Measurements from ENCODE around the gene HIKESHI.
"Not testable (repeated sequence)": the region's sequence is repeated elsewhere in the genome, so short reads cannot be mapped to it uniquely, and the experiment has no call there.

Gene HIKESHI

DNA sequence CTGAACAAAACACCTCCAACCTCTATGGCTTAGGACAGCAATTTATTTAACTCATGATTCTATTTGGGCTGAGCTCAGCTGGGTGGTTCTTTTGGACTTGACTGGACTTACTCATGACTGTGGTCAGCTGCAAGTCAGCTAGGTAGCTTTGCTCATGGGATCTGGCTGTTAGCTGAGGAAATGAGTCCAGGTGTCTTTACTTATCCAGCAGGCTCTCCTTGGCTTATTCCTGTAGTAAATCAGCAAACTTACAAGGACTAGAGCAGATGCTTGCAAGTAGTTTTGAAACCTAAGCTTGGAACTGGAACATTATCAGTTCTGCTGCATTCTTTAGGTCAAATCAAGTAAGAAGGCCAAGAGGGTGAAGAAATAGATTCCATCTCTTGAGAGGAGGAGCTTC, 8.0 kb upstream of the HIKESHI start:
- DNase-seq, result no peak

DNA sequence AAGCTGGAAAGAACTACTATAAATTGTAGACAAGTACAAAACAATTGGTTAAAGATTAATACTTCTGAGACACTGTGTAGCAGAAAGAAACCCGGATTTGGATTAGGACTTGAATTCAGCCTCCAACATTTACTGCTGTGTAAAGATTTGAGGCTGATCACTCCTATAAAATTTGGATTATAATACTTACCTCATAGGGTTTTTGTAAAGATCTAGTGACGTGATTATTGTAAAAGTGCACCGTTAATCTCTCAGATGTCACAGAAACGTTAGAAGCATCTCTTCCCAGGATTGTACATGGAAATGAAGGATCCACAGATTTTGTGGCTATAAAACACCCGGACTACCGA, 323 bp upstream of the HIKESHI start:
- DNase-seq, result no peak

DNA sequence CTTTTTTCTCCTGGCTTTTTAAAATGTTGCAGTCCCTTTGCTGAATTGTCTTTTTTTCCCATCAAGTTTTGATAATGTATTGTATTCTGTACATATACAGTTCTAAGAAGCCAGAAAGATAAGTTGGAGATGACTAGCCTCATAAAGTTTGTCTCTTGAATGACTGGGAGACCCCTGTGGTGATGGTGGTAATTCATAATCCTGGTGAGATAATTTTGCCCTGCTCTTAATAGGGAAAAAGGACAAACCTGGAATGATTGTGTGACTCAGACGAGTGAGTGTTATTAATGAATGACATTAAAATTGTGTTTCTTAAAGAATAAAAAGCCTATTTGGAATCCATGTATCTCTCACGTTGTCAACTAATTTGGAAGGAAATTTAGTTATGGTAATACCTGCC, 1.2 kb downstream of the HIKESHI start:
- DNase-seq, result no peak

DNA sequence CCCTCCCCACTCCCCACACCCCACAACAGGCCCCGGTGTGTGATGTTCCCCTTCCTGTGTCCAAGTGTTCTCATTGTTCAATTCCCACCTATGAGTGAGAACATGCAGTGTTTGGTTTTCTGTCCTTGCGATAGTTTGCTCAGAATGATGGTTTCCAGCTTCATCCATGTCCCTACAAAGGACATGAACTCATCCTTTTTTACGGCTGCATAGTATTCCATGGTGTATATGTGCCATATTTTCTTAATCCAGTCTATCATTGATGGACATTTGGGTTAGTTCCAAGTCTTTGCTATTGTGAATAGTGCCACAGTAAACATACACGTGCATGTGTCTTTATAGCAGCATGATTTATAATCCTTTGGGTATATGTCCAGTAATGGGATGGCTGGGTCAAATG, 6.7 kb downstream of the HIKESHI start:
- DNase-seq, result not testable (repeated sequence)

DNA sequence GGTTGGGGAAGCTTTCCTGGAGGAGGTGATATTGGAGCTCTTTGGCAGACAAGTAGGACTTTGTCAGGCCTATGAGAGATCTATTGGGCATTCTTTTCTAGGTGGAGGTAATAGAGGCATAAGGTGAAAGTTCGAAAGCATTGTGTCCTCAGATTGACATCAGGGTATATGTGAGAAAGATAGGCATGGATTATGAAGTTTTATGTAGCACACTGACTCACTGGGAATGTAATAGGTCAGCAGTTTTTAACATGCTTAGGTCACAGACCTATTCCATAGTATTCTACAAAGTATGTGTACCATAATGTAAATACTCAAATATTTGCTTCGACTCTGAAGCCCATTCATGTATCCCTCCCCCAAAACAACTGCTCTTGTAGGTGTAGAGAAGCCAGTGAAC, 11.8 kb downstream of the HIKESHI start:
- no peak for DNase-seq

DNA sequence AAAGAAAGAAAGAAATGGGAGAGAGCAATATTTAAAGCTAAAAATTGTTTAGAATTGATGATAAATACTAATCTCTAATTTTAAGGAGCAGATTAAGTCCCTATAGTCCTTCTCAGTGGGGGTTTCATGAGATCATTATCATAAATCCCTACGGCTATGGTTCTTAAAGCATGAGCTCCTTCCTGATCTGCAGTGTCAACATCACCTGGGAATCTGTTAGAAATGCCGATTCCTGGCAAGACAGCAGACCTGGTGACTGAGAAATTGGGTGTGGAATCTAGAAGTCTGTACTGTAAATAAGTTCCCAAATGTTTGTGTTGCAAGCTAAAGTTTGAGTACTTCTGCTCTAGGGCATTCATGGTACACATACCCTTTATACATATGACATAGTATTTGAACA, 12.6 kb downstream of the HIKESHI start:
- no peak for DNase-seq

DNA sequence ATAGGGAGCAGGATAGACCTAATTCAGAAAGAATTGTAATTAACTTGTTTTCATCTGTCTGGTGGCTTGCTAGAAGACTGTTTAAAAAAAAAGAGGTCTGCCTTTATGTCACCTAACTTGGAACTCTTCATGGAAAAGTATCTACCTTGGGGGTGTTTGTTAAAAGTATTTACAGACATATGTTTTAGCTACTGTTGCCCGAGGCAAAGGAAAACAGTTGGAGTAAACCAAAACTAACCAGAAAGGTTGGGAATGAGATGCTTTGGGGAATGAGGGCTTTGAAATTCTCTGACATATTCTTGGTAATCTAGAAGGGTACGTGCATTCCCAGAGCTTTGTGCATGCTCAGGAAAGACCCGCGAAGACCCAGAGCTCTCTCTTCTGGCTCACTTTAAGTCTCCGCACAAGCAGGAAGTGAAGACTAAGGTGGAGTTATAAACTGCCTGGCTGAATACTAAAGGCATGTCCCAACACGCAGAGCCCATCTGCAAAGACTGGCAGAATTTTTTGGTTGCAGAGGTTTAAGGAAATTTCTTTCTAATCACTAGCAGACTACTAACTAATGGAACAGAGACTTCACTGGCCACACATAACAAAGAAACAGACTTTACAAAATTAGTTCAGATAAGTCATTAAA, 33.2 kb downstream of the HIKESHI start:
- DNase-seq, result no peak

DNA sequence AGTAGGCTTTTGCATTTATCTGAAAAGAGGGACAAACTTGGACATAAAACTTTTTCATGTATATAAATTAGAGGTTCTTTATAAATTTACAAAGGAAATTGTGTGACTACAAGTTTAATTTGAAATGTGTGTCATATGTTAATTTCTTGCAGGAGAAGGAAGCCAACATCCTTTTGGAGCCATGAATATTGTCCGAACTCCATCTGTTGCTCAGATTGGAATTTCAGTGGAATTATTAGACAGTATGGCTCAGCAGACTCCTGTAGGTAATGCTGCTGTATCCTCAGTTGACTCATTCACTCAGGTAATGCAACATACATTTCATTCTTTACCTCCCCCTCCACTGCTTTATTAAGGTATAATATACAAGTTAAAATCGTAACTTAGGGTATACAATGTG, 35.2 kb downstream of the HIKESHI start:
- no peak for DNase-seq

DNA sequence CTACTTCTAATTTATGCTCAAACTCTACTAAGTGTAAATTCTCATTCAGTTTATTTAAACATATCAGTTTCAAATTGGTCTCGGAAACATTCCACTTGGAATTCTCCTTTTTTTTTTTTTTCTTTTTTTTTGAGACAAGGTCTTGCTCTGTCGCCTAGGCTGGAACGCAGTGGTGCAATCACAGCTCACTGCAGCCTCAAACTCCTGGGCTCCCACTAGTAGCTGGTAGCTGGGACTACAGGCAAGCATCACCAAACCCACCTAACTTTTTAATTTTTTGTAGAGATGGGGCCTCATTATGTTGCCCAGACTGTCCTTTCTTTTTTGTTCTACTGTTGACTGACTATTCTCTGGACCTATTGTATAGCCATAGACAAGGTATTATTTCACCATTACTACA, 39.3 kb downstream of the HIKESHI start:
- no peak for DNase-seq

DNA sequence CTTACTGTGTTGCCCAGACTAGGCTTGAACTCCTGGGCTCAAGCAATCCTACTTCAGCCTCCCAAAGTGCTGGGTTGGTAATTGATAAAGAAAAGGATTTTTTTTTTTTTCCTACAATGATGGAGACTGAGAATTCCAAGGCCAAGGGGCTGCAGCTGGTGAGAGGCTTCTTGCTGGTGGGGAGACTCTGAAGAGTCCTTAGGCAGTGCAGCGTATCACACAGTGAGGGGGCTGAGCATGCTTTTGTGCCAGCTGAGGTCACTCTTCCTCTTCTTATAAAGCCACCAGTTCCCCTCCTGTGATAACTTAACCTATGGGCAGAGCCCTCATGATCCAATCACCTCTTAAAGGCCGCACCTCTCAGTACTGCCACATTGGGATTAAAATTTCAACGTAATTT, 44.5 kb downstream of the HIKESHI start:
- DNase-seq, result no peak

DNA sequence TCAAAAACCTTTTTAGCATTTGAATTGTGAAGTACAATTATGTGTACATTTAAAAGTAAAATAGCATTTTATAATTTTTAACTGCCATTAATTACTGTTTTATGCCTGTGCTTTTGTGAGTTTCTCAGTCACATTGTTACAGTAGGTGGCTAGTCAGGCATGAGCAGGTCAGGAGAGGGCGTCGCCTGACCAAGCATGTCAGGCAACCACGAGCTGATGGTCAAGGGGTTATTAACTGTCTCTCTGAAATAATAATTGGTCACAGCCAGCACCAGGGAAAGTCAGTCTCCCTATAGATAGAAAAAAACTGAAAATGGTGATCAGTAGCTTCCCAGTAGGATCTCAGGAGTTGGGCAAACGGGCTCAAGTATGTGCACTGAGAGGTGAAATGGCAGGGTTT, 53.2 kb downstream of the HIKESHI start:
- DNase-seq, result no peak

DNA sequence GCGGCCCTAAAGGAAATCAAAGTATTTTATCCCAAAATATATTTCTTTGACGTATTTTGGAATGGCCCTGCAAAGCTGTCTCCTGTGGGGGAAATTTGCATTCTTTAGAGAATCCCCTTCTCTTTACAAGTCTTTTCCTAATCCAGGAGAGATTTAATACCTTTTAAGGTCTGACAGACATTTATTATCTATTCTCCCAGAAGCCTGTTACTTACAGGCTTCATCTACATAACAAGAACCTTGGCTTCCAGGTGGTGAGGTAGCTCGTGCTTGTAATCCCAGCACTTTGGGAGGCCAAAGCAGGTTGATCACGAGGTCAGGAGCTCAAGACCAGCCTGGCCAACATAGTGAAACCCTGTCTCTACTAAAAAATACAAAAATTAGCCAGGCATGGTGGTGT, 55.4 kb downstream of the HIKESHI start:
- DNase-seq, result not testable (repeated sequence)

DNA sequence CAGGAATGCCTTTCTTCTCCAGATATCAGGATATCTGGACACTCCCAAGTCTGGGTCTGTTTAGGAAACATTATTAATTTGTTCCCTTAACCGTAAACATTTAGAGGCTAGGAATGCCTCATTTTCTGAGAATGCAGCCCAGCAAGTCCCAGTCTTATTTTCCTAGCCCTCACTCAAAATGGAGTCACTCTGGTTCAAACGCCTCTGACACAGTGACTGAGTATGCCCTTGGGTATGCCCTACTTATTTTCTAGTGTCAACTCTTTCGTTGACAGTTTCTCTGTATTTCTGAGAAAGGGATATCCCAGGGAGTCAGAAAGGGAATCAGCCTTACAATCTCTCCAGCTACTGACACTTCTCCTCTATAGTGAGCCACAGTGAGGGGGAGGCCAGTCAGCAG, 56.7 kb downstream of the HIKESHI start:
- DNase-seq, result no peak

DNA sequence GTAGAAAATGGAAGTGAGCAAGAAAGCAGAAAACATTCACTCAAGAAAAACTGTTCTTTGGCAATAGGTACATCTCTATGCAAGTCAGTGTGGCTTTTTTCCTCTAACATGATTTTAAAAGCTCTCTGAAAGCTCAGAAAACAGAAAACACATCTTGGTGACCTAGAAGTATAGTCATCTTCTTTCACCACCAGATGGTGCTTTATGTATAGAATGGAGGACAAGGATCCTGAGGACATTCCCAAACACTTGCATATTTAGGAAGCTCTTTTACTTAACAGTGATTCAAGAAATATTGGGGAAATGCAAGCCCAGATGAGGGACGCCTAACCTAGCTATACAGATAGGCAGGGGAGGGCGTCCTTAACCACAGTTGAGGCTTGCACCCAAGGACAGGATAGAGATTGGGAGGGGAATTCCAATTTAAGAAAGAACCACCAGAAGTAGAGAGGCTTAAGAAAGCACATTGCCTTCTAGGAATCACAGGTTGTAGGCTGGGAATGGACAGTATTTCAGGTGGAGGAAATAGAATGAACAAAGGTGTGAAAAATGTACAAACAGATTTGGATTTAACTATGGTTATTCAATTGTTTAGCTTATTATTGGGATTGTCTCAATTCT, 58.8 kb downstream of the HIKESHI start:
- no peak for DNase-seq

DNA sequence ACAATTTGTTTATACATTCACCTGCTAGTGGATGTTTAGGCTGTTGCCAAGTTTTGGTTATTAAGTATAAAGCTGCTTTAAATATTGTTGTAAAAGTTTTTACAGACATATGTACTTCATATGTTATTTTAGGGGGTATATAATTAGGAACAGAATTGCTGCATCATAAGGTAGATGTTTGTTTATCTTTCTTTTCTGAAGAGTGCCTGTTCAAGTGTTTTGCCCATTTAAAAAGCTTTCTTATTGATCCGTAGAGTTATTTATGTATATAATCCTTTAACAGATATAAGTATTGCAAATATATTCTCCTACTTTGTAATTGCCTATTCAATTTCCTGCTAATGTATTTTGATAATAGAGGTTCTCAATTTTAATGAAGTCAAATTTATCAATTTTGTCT, 61.4 kb downstream of the HIKESHI start:
- no peak for DNase-seq

DNA sequence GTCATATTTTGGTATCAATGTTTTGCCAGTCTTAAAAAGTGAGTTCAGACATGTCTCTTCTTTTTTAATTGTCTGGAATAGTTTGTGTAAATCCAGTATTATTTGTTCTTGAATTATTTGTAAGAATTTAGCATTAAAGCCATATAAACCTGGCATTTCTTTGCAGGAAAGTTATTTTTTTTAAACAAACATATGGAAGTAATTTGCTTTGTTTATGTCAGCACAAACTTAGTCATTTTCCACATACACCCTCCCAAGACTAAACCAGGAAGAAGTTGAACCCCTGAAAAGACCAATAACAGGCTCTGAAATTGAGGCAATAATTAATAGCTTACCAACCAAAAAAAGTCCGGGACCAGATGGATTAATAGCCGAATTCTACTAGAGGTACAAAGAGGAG, 63.5 kb downstream of the HIKESHI start:
- DNase-seq, result no peak

DNA sequence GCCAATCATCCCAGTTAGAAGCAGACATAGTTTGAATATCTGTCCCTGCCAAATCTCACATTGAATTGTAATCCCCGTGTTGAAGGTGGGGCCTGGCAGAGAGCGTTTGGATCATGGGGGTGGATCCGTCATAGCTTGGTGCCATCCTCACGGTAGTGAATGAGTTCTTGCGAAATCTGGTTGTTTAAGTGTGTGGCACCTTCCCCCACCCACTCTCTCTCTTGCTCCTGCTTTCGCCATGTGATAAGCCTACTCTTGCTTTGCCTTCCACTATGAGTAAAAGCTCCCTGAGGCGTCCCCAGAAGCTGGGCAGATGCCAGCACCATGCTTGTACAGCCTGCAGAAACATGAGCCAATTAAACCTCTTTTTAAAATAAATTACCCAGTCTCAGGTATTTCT, 67.6 kb downstream of the HIKESHI start:
- DNase-seq, result no peak

DNA sequence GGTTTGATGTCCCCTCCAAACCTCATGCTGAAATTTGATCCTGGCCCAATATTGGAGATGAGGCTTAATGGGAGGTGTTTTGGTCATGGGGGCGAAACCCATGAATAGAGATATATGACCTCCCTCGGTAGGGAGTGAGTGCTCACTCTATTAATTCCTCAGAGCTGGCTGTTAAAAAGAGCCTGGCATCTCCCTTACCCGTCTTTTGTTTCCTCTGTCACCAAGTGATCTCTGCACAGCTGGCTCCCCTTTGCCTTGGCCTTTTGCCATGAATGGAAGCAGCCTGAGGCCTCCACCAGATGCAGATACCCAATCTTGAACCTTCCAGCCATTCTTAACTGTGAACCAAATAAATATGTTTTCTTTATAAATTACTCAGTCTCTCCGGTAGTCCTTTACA, 68.1 kb downstream of the HIKESHI start:
- DNase-seq, result no peak

DNA sequence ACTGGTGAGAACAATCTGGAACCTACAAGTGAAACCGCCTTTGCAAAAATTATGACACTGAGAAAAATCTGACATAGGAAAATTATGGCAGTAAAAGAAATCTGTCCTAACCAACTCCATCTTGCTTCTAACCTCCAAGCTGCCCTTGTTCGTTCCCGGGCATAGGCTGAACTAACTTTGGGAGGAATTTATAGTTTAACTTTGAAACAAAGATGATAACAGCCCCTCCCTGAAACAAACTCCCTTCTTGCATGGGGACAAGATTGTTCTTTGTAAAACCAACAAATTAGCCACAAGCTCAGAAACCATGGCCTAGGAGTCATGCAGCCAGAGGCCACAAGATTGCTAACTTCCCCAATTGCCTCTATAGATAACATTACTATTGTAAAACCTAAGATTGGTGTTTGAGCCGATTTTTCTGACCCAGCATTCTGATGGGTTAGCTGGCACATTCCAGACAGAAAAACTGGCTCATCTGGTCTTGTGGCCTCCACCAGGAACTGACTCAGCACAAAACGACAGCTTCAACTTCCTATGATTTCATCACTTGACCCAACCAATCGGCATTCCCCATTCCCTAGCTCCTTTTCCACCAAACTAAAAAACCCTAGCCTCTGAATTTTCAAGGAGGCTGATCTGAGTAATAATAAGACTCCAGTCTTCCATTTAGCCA, 69.0 kb downstream of the HIKESHI start:
- DNase-seq, result no peak

DNA sequence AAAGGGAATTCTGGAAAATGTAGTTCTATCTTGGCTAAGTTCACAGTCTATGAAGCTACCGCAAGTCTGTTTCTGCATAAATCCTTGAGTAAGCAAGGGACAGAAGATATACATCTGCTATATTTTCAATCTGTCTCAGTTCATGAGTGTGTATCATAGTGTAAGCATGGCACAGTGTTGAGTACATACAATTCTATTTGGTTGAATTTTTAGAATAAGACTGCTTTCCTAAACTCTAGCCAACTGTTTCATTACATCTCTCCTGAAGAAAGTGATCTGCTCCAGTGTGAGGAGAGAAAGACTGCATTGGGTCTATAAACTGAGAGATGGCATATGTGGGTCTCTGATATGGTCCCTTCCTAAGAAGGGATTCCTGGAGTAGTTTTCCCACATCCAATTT, 70.0 kb downstream of the HIKESHI start:
- no peak for DNase-seq

DNA sequence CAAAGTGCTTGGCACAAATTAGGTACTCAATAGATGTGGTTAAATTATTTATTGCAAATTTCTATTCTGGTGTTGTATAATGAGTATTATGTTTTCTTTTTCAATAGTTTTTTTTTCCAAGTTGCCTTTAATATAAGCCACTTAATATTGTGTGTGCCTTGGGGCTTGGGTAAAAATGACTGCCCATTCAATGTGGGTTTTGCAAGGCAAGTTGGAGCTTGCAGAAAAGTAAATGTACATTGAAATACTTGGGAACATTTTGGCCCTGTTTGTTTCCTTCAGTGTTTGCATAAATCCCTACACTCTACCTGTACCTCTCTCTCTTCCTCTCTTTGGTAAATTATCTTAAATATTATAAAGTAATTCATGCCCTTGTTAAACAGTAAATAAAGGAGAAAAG, 70.5 kb downstream of the HIKESHI start:
- DNase-seq, result no peak

DNA sequence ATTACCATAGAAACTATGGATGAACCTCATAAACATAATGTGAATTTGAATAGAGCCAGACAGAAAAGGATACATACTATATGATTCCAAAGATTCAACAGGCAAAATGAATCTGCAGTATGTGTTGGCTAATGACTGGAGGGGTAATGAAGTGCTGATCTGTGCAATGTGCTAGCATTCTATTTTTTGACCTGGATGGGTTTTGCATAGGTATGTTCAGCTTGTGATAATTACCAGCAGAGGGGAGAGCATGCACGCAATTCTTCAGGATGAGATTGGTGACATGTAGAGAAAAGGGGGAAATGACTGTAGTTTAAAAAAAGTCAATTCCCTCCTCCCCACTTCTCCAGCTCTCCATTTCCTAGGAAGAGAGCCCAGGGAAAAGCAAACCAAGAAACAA, 72.0 kb downstream of the HIKESHI start:
- no peak for DNase-seq

DNA sequence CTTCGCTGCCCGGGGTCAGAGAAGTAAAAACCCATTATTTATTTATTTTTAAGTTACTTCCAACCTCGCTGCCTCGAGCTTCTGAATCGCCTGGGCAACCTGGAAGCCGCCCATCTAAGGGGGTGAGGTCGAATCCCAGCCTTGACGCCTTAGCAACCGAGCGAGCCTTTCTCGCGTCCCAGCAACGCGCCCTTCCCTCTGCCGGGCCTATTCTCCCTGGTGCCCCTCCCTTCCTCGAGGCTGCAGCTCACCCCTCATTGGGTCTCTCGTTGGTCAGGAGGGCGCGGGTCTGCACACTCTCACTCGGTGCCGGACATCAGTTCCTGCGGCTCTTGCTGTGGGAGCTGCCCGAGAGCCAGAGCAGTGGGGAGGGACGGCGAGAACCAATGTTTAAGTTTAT, 72.5 kb downstream of the HIKESHI start, which contains the start of gene CCDC81:
CCDC81 (plus strand) TSS at position 302 of the 400 bp plus-strand sequence. CDS start 277 bp downstream, outside the sequence.
- no peak for DNase-seq

DNA sequence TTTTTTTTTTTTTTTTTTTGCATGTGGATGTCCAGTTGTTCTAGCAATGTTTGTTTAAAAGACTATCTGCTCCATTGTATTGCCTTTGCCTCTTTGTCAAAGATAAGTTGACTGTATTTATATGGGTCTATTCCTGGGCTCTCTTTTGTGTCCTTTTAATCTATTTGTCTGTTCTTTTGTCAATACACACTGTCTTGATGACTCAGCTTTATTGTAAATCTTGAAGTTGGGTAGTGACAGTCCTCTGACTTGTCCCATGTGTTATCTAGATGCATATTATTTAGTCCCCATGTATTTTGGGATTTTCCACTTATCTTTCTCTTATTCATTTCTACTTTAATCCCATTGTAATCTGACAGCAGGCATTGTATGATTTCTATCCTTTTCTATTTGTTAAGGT, 75.9 kb downstream of the HIKESHI start:
- no peak for DNase-seq
